ENCODE results near the gene TSNAX.

DNA sequence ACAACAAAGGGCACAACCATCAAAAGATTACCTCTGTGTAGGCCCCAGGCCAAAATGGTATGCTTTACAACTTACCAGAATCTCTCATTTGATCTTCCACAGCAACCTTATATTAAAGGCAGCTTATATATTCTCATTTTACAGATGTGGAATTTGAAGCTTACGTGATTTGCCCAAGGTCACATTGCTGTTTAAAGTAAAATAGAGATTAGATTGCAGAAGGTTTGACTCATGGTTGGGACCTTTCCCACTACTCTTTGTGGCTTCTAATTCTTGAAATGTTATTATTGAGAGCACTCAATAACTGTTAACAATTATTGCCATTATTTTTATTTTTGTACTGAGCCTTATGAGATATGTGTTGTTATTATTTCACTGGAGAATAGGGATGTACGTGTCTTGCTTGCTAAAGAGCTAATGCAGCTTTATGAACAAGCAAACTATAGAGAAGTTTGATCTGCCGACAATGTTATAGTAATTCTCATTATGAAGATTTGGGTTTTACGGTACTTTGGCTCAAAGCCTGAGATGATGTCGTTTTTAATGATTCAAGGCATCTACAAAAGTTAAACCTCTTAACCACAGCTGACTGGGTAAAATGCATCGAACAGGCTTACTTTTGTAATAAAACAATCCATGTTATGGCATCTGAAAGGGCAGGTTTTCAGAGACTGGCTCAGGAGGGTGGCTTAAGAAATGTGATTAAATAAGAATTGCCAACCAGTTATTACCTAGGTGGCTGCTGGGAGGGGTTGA lies 43.3 kb upstream of the TSNAX start:
- TF ChIP-seq POLR2AphosphoS5 (IDR thresholded peaks at IDR 0.05; ENCODE audit: low read depth, low read length) (no peak), TAF1 (IDR thresholded peaks at IDR 0.05; ENCODE audit: low read depth, low read length) (no peak)

All from GM12891 (cell line).